RWPE1 (cell line): ENCODE data around the gene GPHN.
A peak's percentile ranks its signal among the peaks of the same experiment; 100 is the strongest.

Experiments
- CTCF ChIA-PET: fragments of 350-600 bp; sonication (Branson Sonifier 250); formaldehyde crosslinking; extraction: SDS; loops from one replicate; lab custom pipeline; 2021; lab: Yijun Ruan, JAX
- POLR2A ChIA-PET: fragments of 400-600 bp; formaldehyde crosslinking; extraction: SDS; loops from one replicate; lab custom pipeline; 2020; ENCODE audit warnings: antibody characterized with exemption; ENCODE audit not compliant: low non-redundant PET; lab: Yijun Ruan, JAX
- DNase-seq: peaks from one replicate; pipeline ENCODE4 v3.0.0; 2012; ENCODE audit warnings: low spot score
- H3K27ac ChIP-seq: fragments of 450-650 bp; 2 replicates; pipeline ENCODE4 v1.5.1; 2017
- TF ChIP-seq, protein P1 (sequence below): fragments of 450-650 bp; conservative IDR thresholded peaks from 2 replicates; pipeline ENCODE4 v1.5.1; 2017; ENCODE audit warnings: low read depth, mild to moderate bottlenecking

Gene GPHN

GRCh38 chr14:66508547-66508845 is 549 bp downstream of the GPHN start:
- ChIA-PET POLR2A (no interaction called here), CTCF (interaction anchor here (0.5 to 0.6 kb wide), 2 partner anchors 32 to 655 kb away, joined by 3 to 4 read pairs; no protein-coding TSS in a partner anchor)
- DNase-seq: no peak
- peak overlapping the region; percentile 97 for H3K27ac ChIP-seq
- TF ChIP-seq, protein P1, sequence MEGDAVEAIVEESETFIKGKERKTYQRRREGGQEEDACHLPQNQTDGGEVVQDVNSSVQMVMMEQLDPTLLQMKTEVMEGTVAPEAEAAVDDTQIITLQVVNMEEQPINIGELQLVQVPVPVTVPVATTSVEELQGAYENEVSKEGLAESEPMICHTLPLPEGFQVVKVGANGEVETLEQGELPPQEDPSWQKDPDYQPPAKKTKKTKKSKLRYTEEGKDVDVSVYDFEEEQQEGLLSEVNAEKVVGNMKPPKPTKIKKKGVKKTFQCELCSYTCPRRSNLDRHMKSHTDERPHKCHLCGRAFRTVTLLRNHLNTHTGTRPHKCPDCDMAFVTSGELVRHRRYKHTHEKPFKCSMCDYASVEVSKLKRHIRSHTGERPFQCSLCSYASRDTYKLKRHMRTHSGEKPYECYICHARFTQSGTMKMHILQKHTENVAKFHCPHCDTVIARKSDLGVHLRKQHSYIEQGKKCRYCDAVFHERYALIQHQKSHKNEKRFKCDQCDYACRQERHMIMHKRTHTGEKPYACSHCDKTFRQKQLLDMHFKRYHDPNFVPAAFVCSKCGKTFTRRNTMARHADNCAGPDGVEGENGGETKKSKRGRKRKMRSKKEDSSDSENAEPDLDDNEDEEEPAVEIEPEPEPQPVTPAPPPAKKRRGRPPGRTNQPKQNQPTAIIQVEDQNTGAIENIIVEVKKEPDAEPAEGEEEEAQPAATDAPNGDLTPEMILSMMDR: no peak

GRCh38 chr14:66508846-66509621 is 1.1 kb downstream of the GPHN start:
- ChIA-PET POLR2A (no interaction called here), CTCF (interaction anchor here (0.5 to 0.6 kb wide), 3 partner anchors 32 to 848 kb away, joined by 3 to 4 read pairs (median 3); no protein-coding TSS in a partner anchor)
- DNase-seq: peak; percentile 37
- H3K27ac ChIP-seq: peak overlapping the region; percentile 97
- TF ChIP-seq, protein P1: no peak

GRCh38 chr14:66509874-66510273 is 1.9 kb downstream of the GPHN start:
- ChIA-PET CTCF (no interaction called here), POLR2A (no interaction called here)
- TF ChIP-seq, protein P1: no peak
- no peak for DNase-seq
- no peak overlapping the region for H3K27ac ChIP-seq

DNA sequence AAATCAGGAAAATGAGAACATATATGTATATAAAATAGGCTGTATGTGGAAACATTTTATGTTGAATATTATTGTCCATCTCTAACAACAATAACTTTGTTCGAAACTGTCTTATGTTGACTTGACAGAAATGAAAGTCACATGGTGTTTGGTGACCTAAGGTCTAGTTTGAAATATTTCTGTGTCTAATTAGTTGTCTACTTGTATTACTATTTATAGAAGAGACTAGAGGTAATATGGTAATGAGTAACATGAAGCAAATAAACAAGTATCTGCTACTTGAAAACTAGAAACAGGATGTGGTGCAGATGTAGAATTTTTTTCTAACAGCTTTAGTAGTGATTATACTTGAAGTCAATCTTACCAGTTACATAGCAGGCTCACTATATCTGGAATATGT is 3.9 kb downstream of the GPHN start:
- TF ChIP-seq, protein P1: no peak
- no peak overlapping the region for H3K27ac ChIP-seq
- POLR2A ChIA-PET: no interaction called here
- CTCF ChIA-PET: no interaction called here
- no peak for DNase-seq

DNA sequence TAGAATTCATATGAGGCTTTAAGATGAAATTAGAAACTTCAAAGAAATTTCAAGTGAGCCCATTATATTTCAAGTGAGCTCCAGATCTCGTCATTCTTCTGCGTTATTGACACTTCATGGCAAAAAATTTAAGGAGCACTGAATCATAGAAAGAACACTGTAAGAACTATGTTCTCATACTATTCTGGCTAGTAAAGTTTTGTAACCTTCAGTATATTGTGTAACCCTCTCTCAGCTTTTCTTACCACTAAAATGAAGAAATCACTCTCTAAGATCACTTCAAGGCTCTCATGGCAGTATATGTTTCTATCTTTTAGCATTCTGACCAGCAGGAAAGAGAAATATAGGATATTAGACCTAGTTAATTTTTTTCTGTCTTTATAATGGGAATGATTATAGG is 6.3 kb downstream of the GPHN start:
- ChIA-PET CTCF (interaction anchor here (0.5 kb wide), 1 partner anchor 49 kb away, joined by 3 read pairs; no protein-coding TSS in a partner anchor), POLR2A (no interaction called here)
- TF ChIP-seq, protein P1: no peak
- peak; percentile 3 for DNase-seq
- H3K27ac ChIP-seq: no peak overlapping the region

DNA sequence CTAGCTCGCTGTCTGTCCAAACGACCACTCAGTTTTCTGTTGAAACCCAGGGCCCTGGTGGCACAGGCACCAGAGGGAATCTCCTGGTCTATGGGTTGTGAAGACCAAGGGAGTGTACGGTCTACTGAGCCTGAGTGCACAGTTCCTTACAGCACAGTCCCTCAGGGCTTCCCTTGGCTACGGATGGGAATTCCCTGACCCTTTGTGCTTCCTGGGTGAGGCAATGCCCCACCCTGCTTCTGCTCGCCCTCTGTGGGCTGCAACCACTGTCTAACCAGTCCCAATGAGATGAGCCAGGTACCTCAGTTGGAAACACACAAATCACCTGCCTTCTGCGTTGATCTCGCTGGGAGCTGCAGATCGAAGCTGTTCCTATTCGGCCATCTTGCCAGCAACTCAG is 22.6 kb downstream of the GPHN start:
- no peak for DNase-seq
- CTCF ChIA-PET: interaction anchor here (0.7 kb wide), 1 partner anchor 572 kb away, joined by 3 read pairs; no protein-coding TSS in a partner anchor
- TF ChIP-seq, protein P1: no peak
- no peak overlapping the region for H3K27ac ChIP-seq
- POLR2A ChIA-PET: no interaction called here
